Activated CD8-positive, alpha-beta memory T cell treated with anti-CD3 and anti-CD28 coated beads, Interleukin-2, amount 10 ng/mL, durations not matched to agents 7 days and 5 days (primary cell): ENCODE measurements around the gene FOXO6. TPM values are rescaled to one million over a fixed set of nuclear protein-coding genes. Genes with fewer than 3 reads are reported as not detected.
A peak's percentile ranks its signal among the peaks of the same experiment; 100 is the strongest.

ENCODE experiments used
- ATAC-seq: fragments of 150-1000 bp; cut with Tn5 transposase; one replicate; pipeline ENCODE4 v1.10.0; 2021; ENCODE audit warnings: moderate library complexity
- CTCF ChIA-PET: fragments of 350-600 bp; sonication (Branson Sonifier 250); formaldehyde crosslinking; loops from one replicate; lab custom pipeline; 2021; ENCODE audit warnings: antibody characterized with exemption; lab: Charles Lee
- DNase-seq: peaks from one replicate; pipeline ENCODE4 v3.0.0-alpha.2; 2020
- H3K27ac Mint-ChIP-seq: one replicate; pipeline ENCODE4 v1.8.0; 2021; ENCODE audit warnings: mild to moderate bottlenecking, mixed read lengths
- H3K27me3 Mint-ChIP-seq: one replicate; pipeline ENCODE4 v1.8.0; 2021; ENCODE audit warnings: mixed read lengths
- H3K36me3 Mint-ChIP-seq: one replicate; pipeline ENCODE4 v1.8.0; 2021; ENCODE audit warnings: mild to moderate bottlenecking, mixed read lengths
- H3K4me1 Mint-ChIP-seq: one replicate; pipeline ENCODE4 v1.8.0; 2021; ENCODE audit warnings: mixed read lengths
- H3K4me3 Mint-ChIP-seq: one replicate; pipeline ENCODE4 v1.8.0; 2021; ENCODE audit warnings: mild to moderate bottlenecking, moderate library complexity, mixed read lengths
- H3K9me3 Mint-ChIP-seq: one replicate; pipeline ENCODE4 v1.8.0; 2022; ENCODE audit warnings: low read depth, mixed read lengths
- total RNA-seq, 2 experiments: library from RNA; stranded (reverse); gene quantifications; one replicate each; pipeline ENCODE4 v1.2.3, GENCODE V29; 2021

FOXO6 gene
- total RNA-seq: not detected

DNA sequence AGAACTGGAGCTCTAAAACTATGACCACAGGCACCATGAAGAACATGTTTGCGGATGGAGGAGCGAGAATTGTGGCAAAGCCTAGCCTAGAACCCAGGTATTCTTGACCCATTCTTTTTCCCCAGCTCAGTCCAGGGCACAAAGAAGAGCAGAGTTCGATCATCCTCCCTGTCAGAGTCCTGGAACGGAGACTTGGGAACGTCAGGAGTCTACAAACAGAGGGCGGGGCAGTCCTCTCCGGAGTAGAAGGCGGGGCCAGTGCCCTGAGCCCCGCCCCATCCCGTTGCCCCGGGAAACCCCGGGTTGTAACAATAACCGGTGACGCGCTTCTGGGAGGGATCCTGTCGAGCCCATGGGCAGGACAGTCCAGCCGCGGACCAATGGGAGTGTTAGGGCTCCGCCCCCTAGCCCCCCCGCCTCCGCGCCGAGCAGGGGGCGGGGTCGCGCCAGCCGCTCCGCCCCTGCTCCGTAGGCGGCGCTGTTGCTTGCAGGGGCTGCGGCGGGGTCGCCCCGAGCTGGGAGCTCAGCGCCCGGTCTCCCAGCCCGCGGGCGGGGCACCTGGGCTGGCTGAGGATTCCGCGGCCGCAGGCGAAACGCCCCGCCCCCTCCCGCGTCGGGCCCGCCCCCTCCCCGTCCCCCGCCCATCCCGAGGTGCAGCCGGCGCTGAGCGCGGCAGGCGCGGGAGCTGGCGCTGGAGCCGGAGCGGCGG is at the start of gene FOXO6:
FOXO6 (plus strand) TSS at position 649 of the 709 bp plus-strand sequence.
- Mint-ChIP-seq H3K9me3 (no peaks in the 10 kb centered on the region), H3K4me3 (peak within 1 kb of the TSS; percentile 48), H3K27me3 (peaks cover 43% of the 10 kb centered on the region), H3K4me1 (peaks cover 7% of the 10 kb centered on the region), H3K36me3 (no peaks in the 10 kb centered on the region), H3K27ac (no peak within 1 kb of the TSS)
- DNase-seq: peak; percentile 95
- peak; percentile 92 for ATAC-seq
- CTCF ChIA-PET: interaction anchor here (0.9 to 2.1 kb wide), 5 partner anchors 10 to 72 kb away, joined by 3 to 8 read pairs (median 4); no protein-coding TSS in a partner anchor

DNA sequence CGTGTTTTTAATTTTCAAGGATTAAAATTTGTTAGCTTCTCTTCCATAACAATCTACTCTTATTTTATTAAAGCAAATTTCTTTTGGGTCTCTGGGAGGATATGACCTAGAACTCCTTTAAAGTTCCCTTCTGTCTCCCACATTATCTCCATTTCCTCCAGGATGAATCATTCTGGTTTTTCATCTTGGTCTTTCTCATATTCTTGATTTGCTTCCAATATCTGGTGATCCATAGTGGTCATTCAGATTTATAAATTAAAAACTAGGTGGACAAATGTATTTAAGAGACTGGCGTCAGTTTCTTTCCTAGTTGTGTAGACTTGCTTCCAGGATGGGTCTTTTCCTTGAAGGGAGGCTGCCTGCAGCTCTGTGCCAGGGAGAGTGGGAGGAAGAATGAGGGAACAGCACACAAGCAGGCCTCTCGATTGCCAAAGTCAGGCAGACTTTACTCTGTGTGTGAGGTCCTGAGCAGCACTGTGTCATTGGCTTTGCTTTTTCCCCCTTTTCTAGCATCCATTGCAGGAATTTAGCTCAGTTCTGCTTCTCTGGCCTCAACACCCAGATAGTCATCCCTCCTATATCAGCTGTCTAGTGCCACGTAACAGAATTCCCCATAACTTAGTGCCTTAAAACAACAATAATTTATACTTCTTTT is 48.1 kb upstream of the FOXO6 start:
- Mint-ChIP-seq H3K4me1 (peaks cover 2% of the 10 kb centered on the region), H3K27ac (no peak overlapping the region), H3K36me3 (no peaks in the 10 kb centered on the region), H3K27me3 (peaks cover 6% of the 10 kb centered on the region), H3K9me3 (no peaks in the 10 kb centered on the region), H3K4me3 (no peak overlapping the region)
- no peak for ATAC-seq
- peak; percentile 11 for DNase-seq
- CTCF ChIA-PET: interaction anchor here (0.7 to 1.6 kb wide), 6 partner anchors 10 to 105 kb away, joined by 3 to 7 read pairs (median 4); no protein-coding TSS in a partner anchor

DNA sequence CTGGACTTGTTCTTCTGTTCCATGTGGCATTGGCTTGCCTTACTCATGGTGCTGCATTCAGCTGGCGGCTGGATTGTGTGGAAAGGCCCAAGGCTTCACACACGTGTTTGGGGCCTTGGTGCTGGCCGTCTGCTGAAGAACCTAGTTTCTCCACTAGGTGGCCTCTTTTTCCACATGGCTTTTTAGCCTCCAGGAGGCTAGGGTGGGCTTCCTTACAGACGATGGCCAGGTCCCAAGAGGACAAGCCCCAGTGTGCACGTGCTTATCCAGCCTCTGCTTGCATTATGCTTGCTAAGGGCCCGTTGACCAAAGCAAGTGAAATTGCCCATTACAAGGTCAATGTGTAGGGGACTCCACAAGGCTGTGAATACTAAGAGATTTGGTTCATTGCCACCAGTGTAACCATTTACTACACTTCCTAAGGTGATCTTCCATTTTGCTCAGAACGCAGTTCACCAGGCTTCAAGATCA is 47.5 kb upstream of the FOXO6 start:
- H3K4me1 Mint-ChIP-seq: peaks cover 2% of the 10 kb centered on the region
- H3K27me3 Mint-ChIP-seq: peaks cover 6% of the 10 kb centered on the region
- H3K9me3 Mint-ChIP-seq: no peaks in the 10 kb centered on the region
- no peaks in the 10 kb centered on the region for H3K36me3 Mint-ChIP-seq
- no peak overlapping the region for H3K4me3 Mint-ChIP-seq
- H3K27ac Mint-ChIP-seq: no peak overlapping the region
- ATAC-seq (no peak), DNase-seq (peak; percentile 44)
- CTCF ChIA-PET: interaction anchor here (0.7 to 1.6 kb wide), 6 partner anchors 9 to 104 kb away, joined by 3 to 7 read pairs (median 4); no protein-coding TSS in a partner anchor

DNA sequence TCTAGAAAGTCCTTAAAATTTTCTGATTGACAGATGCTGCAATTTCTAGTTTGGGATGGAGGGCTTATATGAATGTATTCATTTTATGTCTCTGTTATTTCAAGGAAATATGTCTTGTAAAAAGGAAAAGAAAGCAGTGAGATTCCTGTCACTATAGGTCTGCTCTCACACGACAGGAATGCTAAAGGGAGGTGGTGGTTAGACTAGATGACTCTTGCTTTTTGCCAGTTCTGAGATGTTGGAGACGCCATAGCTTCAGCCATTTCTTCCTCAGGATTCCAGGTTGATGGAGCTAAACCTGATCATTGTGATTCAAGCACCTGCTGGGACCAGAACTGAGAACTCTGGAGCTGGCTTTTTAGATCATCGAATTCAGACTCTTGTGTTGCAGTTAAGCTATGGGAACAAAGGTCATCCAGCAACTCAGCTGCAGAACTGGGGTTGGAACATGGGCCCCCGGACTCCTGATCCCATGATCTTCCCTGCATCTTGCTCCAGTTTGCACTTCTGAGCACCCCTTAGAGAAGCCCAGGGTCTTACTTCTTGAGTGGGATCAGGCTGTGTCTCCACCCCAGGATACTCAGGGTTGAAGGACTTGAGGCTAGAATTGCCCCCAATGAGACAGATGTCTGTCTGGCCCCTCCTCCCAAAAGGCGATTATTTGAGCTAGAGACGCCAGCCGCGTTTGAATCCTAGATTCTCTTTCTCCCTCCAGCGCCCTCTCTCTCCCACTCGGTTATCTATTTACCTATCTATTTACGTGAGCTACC is 46.7 kb upstream of the FOXO6 start:
- H3K9me3 Mint-ChIP-seq: no peaks in the 10 kb centered on the region
- ATAC-seq (no peak), DNase-seq (peak; percentile 16)
- CTCF ChIA-PET: interaction anchor here (1.1 to 1.6 kb wide), 2 partner anchors 11 to 17 kb away, joined by 5 to 7 read pairs; no protein-coding TSS in a partner anchor
- H3K4me3 Mint-ChIP-seq: no peak overlapping the region
- no peak overlapping the region for H3K27ac Mint-ChIP-seq
- H3K4me1 Mint-ChIP-seq: peaks cover 2% of the 10 kb centered on the region
- peaks cover 4% of the 10 kb centered on the region for H3K27me3 Mint-ChIP-seq
- no peaks in the 10 kb centered on the region for H3K36me3 Mint-ChIP-seq

DNA sequence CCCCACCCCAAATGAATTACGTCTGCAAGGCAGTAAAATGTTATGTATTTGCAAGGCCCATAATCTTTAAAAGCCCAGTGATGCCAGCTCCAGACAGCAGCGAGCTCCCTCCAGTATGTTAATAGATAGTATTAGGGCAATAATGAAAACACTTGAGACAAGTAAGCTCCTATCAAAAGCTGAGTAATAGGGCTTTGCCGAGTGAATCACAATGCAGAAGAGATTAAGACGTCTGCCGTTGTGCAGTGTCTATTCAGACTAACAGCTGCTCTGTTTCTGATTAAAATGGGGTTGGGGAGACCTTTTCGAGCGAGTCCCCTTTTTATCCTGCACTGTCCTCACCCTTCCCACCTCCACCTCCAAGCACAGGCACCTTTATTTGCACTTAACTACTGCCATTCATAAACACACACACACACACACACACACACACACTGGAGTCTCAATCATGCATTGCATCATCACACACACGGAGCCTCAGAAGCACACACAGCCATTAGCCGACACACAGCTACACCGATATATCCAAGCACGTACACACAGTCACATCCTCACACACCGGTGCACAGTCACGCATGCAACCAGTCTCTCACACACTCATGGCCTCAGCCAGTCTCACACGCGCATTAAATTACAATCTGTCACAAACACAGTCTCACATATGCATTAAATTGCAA is 46.0 kb upstream of the FOXO6 start:
- peaks cover 2% of the 10 kb centered on the region for H3K4me1 Mint-ChIP-seq
- CTCF ChIA-PET: interaction anchor here (1.1 kb wide), 1 partner anchor 11 kb away, joined by 5 read pairs; no protein-coding TSS in a partner anchor

DNA sequence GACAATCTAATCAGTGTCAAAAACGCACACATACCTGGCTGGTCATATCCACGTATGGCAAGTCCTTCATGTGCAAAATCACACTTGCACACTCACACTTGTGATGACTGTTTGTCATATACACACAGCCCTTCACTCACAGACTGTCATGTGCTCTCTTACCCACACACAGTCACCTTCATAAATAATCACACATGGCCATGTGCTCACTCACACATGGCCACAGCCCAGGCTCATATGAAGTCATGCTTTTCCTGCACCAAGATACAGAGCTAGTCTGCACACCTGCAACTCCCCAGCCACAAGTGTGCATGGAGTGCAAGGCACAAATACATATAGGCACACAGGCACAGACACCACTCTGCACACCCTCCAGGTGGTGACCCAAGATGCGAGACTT is 45.4 kb upstream of the FOXO6 start:
- Mint-ChIP-seq H3K9me3 (no peaks in the 10 kb centered on the region), H3K36me3 (no peaks in the 10 kb centered on the region), H3K4me1 (peaks cover 2% of the 10 kb centered on the region), H3K4me3 (no peak overlapping the region), H3K27ac (no peak overlapping the region), H3K27me3 (peaks cover 4% of the 10 kb centered on the region)
- ATAC-seq (no peak), DNase-seq (peak; percentile 27)
- CTCF ChIA-PET: no interaction called here

More for the DNA sequence above, 46.0 kb upstream of the FOXO6 start:
- Mint-ChIP-seq H3K27ac (no peak overlapping the region), H3K27me3 (peaks cover 4% of the 10 kb centered on the region), H3K9me3 (no peaks in the 10 kb centered on the region), H3K36me3 (no peaks in the 10 kb centered on the region), H3K4me3 (no peak overlapping the region)
- DNase-seq (peak; percentile 33), ATAC-seq (no peak)

DNA sequence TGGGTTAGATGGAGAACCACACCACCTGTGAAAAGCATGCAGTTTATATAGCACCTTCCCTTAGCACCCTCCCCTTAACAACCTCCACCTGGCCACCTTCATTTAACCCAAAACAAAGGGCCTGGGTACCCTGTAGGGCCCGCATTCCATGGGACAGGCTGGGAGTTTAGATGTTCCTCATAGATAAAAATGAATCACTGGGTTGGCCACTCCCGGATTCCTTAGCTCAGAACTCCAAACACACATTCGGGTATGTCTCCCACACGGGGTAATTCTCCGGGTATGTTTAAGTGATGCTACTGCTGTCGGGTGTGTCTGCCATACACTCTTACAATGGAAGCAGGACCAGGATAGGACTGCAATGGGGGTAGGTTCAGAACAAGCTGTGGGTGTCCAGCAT is 43.9 kb upstream of the FOXO6 start:
- H3K4me1 Mint-ChIP-seq: no peaks in the 10 kb centered on the region
- CTCF ChIA-PET: no interaction called here
- ATAC-seq (no peak), DNase-seq (peak; percentile 21)
- H3K36me3 Mint-ChIP-seq: no peaks in the 10 kb centered on the region
- H3K27me3 Mint-ChIP-seq: peaks cover 4% of the 10 kb centered on the region
- no peak overlapping the region for H3K27ac Mint-ChIP-seq
- no peaks in the 10 kb centered on the region for H3K9me3 Mint-ChIP-seq
- no peak overlapping the region for H3K4me3 Mint-ChIP-seq

DNA sequence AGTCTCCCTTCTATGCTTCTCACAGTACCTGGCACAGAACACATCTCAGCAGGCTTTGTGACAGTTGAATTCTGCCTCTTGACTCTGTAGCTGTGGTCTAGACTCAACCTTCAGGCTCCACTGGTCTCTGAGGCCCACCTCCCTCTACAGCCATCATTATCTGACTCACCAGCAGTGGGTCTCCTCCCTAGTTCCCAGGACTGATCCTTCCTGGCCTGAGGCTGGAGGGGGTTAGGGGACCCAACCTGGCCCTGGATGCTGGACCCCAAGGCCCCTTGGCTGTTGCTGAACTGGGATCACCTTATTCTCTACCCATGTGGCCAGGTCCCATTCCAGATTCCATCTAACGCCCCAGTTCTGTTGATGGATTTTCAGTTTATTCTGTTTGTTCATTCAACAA is 43.1 kb upstream of the FOXO6 start:
- ATAC-seq (no peak), DNase-seq (peak; percentile 16)
- CTCF ChIA-PET: no interaction called here
- peaks cover 4% of the 10 kb centered on the region for H3K27me3 Mint-ChIP-seq
- no peaks in the 10 kb centered on the region for H3K36me3 Mint-ChIP-seq
- H3K4me3 Mint-ChIP-seq: no peak overlapping the region
- H3K4me1 Mint-ChIP-seq: no peaks in the 10 kb centered on the region
- H3K27ac Mint-ChIP-seq: no peak overlapping the region
- no peaks in the 10 kb centered on the region for H3K9me3 Mint-ChIP-seq

DNA sequence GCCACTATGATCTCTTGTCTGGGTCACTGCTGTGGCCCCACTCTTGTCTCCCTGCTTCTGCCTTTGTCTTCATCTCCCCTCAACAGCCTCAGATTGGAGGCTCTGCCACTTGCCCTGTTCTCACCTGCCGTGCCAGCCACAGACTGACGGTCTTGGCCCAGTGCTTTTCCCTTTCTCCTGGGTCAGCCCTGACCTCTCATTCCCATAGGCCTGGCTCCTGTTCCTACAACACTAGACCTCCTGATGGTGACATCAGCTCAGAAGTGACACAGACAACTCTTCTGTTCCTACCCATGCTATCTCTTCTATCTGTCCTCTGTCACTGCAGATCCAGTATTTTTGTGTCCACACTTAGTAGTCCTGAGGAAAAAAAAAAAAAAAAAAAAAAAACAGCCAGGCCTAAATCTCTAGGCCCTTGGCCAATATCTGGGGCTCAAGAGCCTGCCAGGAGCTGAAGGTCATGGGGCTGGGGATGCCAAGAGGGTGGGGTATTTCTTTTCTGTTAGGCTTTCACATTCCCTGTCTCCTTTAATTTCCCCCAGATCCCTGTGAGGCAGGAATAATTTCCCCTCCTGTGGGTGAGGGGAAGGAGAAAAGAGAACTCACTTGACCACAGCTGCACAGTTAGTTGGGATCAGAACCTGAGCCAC is 42.0 kb upstream of the FOXO6 start:
- Mint-ChIP-seq H3K4me3 (no peak overlapping the region), H3K27ac (no peak overlapping the region), H3K27me3 (peaks cover 1% of the 10 kb centered on the region), H3K9me3 (no peaks in the 10 kb centered on the region), H3K36me3 (no peaks in the 10 kb centered on the region), H3K4me1 (no peaks in the 10 kb centered on the region)
- DNase-seq (peak; percentile 3), ATAC-seq (no peak)
- CTCF ChIA-PET: interaction anchor here (0.7 kb wide), 1 partner anchor 1805 kb away, joined by 3 read pairs; no protein-coding TSS in a partner anchor

DNA sequence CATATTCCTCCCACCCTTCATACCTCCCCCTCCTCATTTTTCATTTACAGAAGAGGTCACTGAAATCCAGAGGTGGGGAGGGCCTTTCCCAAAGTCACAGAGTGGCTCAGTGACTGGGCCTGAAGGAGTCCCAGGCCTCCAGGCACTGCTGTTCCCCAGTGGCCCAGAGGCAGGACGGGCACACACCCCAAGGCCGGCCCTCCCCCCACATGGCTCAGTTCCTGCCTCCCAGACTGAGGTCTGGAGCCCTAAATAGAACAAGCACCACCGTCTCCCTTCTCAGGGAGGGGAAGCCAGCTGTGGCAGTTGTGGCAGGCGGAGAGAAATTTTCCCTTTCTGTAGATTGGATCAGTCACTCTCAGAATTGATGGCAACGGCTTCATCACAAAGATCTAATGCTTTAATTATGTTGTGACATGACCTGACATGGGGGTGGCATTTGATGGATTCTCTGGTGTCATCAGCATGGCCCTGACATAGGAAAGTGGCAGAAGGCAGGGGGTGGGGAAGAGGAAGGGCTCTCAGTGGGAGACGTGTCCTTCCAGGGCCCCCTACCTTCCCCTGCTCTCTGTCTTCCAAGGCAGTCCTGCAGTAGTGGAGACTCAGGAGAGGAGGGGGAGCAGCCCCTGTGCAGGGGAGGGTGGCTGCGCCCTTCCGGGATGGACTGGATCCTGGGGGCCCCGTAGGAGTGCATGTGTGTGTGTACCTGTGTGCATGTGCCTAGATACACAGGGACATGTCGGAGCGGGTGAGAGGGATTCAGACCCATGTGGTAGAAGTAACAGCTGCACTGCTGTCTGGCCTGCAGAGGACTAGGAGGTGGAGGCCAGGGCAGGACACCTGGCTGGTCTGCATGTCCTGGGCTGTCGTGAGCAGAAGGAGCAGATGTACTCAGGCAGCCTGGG is 41.2 kb upstream of the FOXO6 start:
- H3K4me3 Mint-ChIP-seq: no peak overlapping the region

DNA sequence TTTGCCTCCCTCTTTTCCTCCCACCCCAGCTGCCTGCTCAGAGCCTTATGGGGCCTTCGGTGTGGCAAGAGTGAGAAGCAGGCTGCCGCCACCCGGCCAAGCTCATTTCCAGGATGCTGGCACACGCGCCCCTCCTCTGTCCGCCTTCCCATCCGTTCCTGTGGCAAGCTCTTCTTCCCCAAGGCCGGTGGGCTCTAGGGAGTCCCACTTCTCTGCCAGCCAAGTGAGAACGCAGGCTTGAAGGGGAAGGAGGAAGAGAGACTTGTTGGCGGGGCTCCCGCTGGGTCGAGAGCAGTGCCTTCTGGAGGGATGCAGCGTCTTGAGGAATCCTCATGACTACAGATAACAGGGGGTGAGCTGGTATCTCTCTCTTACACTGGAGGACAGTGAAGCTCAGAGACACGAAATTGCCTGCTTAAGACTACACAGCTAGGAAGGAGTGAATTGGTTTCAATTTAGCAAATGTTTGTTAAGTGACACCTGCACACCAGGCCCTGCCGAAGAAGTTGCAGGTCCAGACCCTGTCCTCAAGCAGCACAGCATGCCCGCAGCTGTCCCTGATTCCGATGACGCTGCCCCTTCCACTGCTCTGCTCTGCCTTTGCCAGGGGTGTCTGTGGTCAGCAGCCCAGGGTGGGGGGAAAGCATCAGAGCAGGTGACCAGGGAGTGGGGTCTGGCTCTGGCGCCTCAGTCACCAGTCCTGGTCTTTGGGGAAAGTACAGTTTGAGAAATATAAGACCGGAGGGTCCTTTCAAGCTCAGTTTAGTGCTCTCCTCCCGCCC is 40.1 kb upstream of the FOXO6 start:
- DNase-seq (peak; percentile 34), ATAC-seq (no peak)
- no peaks in the 10 kb centered on the region for H3K27me3 Mint-ChIP-seq
- H3K27ac Mint-ChIP-seq: no peak overlapping the region
- no peak overlapping the region for H3K4me3 Mint-ChIP-seq
- H3K9me3 Mint-ChIP-seq: no peaks in the 10 kb centered on the region
- H3K36me3 Mint-ChIP-seq: no peaks in the 10 kb centered on the region
- CTCF ChIA-PET: interaction anchor here (1.8 to 2.5 kb wide), 3 partner anchors 11 to 114 kb away, joined by 4 to 10 read pairs (median 7); no protein-coding TSS in a partner anchor
- no peaks in the 10 kb centered on the region for H3K4me1 Mint-ChIP-seq

More for the DNA sequence above, 41.2 kb upstream of the FOXO6 start:
- H3K27me3 Mint-ChIP-seq: no peaks in the 10 kb centered on the region
- no peaks in the 10 kb centered on the region for H3K36me3 Mint-ChIP-seq
- H3K9me3 Mint-ChIP-seq: no peaks in the 10 kb centered on the region
- H3K27ac Mint-ChIP-seq: no peak overlapping the region
- CTCF ChIA-PET: interaction anchor here (0.7 kb wide), 1 partner anchor 1804 kb away, joined by 3 read pairs; no protein-coding TSS in a partner anchor
- ATAC-seq (no peak), DNase-seq (peak; percentile 33)
- H3K4me1 Mint-ChIP-seq: no peaks in the 10 kb centered on the region
